PFSK-1 (cell line): ENCODE measurements around the gene SINHCAF.

ENCODE experiments used
- REST ChIP-seq, 2 experiments: IDR thresholded peaks; 2 replicates each; pipeline versions ENCODE4 v1.6.1 to v1.8.0; 2011 to 2012; ENCODE audit warnings: low read depth in 2 of 2, low read length in 2 of 2, control low read depth in 1 of 2, inconsistent platforms in 1 of 2, mild to moderate bottlenecking in 1 of 2, moderate library complexity in 1 of 2; ENCODE audit not compliant: insufficient read depth in 1 of 2
- TAF1 ChIP-seq: IDR thresholded peaks from 2 replicates; pipeline ENCODE4 v1.6.1; 2012; ENCODE audit warnings: low read length, control low read depth, borderline replicate concordance; ENCODE audit not compliant: insufficient read depth

- no peak for TF ChIP-seq REST (IDR thresholded peaks at IDR 0.05; ENCODE audit: insufficient read depth in 1 of 2, low read depth in 2 of 2, low read length in 2 of 2)
- TF ChIP-seq TAF1 = no peak
Observed at GRCh38 chr12:31353750-31354708, 28.1 kb upstream of the SINHCAF start.
